Lower lobe of right lung (tissue), 2 donors: ENCODE data around the gene TMEM121. TPM values are rescaled to one million over a fixed set of nuclear protein-coding genes. Genes with fewer than 3 reads are reported as not detected.
A peak's percentile ranks its signal among the peaks of the same experiment; 100 is the strongest.

Source experiments
- ATAC-seq, 2 donors: fragments of 200-7000 bp; cut with Tn5 transposase; one replicate each; pipeline ENCODE4 v1.9.1; 2020 to 2022; ENCODE audit warnings: mild to moderate bottlenecking in 2 of 2, moderate library complexity in 2 of 2
- DNase-seq: peaks from one replicate; pipeline ENCODE4 v3.0.0-alpha.2; 2020
- H3K27ac ChIP-seq: fragments of 200-600 bp; one replicate; pipeline ENCODE4 v1.8.0; 2022
- H3K27me3 ChIP-seq: fragments of 200-600 bp; one replicate; pipeline ENCODE4 v1.8.0; 2022; ENCODE audit warnings: low read depth
- H3K36me3 ChIP-seq: fragments of 200-600 bp; one replicate; pipeline ENCODE4 v1.8.0; 2022; ENCODE audit warnings: mild to moderate bottlenecking
- H3K4me1 ChIP-seq: fragments of 200-600 bp; one replicate; pipeline ENCODE4 v1.8.0; 2022
- H3K4me3 ChIP-seq: fragments of 200-600 bp; one replicate; pipeline ENCODE4 v1.8.0; 2022; ENCODE audit warnings: mild to moderate bottlenecking
- H3K9me3 ChIP-seq: fragments of 200-600 bp; one replicate; pipeline ENCODE4 v1.8.0; 2022
- intact Hi-C: fragments of 100-400 bp; cut with DNase I; formaldehyde crosslinking; loops from one replicate; pipeline ENCODE4 v1.11.0; 2022
- total RNA-seq: library from RNA; stranded (reverse); fragmentation: NEBNext Ultra II Directional; extraction: Animal tissue kit (Norgen Biotek cat#: 25700); gene quantifications from one replicate; pipeline ENCODE4 v1.2.1, GENCODE V29; 2021
- TF ChIP-seq, protein P1 (sequence below): fragments of 200-600 bp; IDR thresholded peaks from one replicate; pipeline ENCODE4 v1.8.0; 2022; ENCODE audit warnings: antibody characterized with exemption, mild to moderate bottlenecking
- donor health status: DM: no; HTN: yes; CAD: no; lungs with severe emphysema.

The TMEM121 gene
- total RNA-seq, 1 donor from 2014 or later: 3.0 TPM

- ATAC-seq (no peak), DNase-seq (peak; percentile 46)
- no peak overlapping the region for H3K4me3 ChIP-seq
- H3K9me3 ChIP-seq: no peaks in the 10 kb centered on the region
- H3K4me1 ChIP-seq: peaks cover 17% of the 10 kb centered on the region
- no peaks in the 10 kb centered on the region for H3K27me3 ChIP-seq
- intact Hi-C loops: no loop called here
- TF ChIP-seq, protein P1, sequence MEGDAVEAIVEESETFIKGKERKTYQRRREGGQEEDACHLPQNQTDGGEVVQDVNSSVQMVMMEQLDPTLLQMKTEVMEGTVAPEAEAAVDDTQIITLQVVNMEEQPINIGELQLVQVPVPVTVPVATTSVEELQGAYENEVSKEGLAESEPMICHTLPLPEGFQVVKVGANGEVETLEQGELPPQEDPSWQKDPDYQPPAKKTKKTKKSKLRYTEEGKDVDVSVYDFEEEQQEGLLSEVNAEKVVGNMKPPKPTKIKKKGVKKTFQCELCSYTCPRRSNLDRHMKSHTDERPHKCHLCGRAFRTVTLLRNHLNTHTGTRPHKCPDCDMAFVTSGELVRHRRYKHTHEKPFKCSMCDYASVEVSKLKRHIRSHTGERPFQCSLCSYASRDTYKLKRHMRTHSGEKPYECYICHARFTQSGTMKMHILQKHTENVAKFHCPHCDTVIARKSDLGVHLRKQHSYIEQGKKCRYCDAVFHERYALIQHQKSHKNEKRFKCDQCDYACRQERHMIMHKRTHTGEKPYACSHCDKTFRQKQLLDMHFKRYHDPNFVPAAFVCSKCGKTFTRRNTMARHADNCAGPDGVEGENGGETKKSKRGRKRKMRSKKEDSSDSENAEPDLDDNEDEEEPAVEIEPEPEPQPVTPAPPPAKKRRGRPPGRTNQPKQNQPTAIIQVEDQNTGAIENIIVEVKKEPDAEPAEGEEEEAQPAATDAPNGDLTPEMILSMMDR: no peak
- H3K27ac ChIP-seq: no peak overlapping the region
- H3K36me3 ChIP-seq: peaks cover under 1% of the 10 kb centered on the region
Measured at GRCh38 chr14:105492971-105493871, 33.2 kb upstream of the TMEM121 start.

DNA sequence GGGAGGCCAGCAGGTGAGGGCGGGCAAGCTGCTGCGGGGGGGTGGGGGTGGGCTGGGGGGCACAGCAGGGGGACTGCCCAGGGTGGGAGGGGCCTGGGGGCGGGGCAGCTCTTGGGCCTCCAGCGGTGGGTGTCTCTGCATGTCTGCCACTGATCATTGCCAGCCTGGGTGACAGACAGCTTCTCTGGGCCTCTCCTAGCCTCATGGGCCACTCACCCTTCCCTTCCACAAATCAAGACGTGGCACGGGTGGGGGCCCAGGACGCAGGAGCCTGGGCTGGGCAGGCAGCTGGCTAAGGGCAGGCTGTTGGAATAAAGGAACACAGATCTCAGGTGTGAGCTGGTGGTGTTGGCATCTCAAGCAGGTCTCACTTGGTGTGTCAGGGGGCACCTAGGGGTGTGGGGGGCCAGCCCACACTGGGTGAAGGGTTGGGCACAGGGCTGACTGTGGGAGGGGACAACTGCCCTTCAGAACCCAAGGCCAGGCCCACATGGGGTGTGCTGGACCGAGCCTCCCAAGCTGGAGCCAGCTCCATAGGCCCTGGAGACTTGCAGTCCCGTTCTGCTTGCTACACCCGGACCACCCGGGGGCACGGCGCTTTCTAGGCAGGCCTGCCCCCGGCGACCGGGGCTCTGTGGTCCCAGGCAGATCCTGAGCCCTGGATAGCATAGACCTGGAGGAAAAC lies 32.3 kb upstream of the TMEM121 start:
- no peak overlapping the region for H3K27ac ChIP-seq
- no peaks in the 10 kb centered on the region for H3K27me3 ChIP-seq
- no peaks in the 10 kb centered on the region for H3K9me3 ChIP-seq
- ATAC-seq (no peak), DNase-seq (peak; percentile 45)
- H3K4me1 ChIP-seq: peaks cover 9% of the 10 kb centered on the region
- TF ChIP-seq, protein P1: no peak
- intact Hi-C loops: no loop called here
- peaks cover 9% of the 10 kb centered on the region for H3K36me3 ChIP-seq
- H3K4me3 ChIP-seq: no peak overlapping the region

GRCh38 chr14:105494606-105494929 lies 31.8 kb upstream of the TMEM121 start:
- Histone ChIP-seq H3K4me1 (peaks cover 4% of the 10 kb centered on the region), H3K36me3 (peaks cover 14% of the 10 kb centered on the region), H3K4me3 (no peak overlapping the region), H3K27me3 (no peaks in the 10 kb centered on the region), H3K9me3 (no peaks in the 10 kb centered on the region), H3K27ac (no peak overlapping the region)
- DNase-seq: peak; percentile 32
- intact Hi-C loops: no loop called here
- TF ChIP-seq, protein P1: no peak
- no peak for ATAC-seq

DNA sequence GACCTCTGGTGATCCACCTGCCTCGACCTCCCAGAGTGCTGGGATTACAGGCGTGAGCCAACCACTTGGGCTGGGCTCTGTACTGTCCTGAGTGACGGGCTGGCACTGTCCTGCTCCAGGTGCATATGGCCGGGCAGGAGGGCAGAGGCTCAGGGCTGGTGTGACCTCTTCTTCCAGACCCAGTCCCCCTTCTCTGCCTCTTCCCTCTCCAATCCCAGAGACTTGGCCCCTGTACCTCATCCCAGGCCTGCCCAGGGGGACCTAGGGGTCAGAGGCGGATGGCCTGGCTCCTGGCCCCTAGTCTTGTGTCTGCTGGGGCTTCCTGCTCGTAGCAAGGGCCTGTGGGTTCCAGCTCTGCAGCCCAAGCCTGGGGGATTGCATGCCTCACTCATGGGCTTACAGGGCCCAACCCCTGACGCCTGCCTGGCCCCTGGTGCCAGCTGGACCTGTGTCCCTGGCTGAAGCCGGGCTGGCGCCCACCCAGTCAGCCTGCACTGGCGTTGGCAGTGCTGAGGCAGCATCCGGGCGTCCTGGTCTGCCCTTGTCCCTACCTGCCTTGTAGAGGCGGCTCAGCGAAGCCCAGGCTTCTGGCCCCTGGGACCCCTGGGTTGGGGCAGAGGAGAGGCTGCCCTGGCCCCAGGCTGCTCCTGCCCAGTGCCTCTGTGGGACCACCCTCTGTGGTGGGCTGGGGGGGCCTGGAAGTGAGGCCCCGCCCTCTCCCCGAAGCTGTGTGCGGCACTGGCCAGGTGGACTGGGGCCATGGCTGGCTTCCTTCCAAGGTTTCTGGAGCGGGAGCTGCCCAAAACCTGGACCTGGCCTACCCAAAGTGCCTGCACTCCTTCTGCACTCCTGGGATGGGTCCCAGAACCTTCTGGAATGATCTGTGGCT lies 31.0 kb upstream of the TMEM121 start:
- H3K36me3 ChIP-seq: peaks cover 14% of the 10 kb centered on the region
- TF ChIP-seq, protein P1: no peak
- no peaks in the 10 kb centered on the region for H3K27me3 ChIP-seq
- no peaks in the 10 kb centered on the region for H3K4me1 ChIP-seq
- no peaks in the 10 kb centered on the region for H3K9me3 ChIP-seq
- DNase-seq: peak; percentile 46
- no peak overlapping the region for H3K4me3 ChIP-seq
- intact Hi-C loops: no loop called here
- ATAC-seq: no peak
- H3K27ac ChIP-seq: no peak overlapping the region
